ENCODE data around the gene P2RY14. TPM values are rescaled to one million over a fixed set of nuclear protein-coding genes. Genes with fewer than 3 reads are reported as not detected.

Gene P2RY14
- total RNA-seq, 1 experiment from 2014 or later: not detected

DNA sequence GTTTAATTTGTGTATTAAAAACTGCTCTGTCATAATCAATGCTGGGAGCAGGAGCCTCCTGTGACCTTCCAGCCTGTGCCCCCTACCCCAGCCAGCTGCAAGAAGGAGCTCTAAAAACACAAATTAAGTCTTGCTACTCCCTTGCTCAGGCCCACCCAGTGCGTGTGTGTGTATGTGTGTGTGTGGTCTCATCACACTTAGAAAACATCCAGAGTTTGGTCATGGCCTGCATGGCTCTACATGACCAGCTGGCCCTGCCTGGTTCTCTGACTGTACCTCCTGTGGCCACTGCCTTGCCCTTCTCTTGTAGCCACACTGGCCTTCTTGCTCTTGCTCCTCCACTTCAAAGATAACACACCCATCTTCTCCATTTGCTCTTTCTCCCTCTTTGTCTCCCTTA, 13.7 kb downstream of the P2RY14 start:
- H3K27me3 ChIP-seq (replicated peaks; ENCODE audit: control insufficient read depth, insufficient read depth, low read length): no peaks in the 10 kb centered on the region
- POLR2A ChIA-PET: no interaction called here
- intact Hi-C loops (cut with micrococcal nuclease; ENCODE audit: unreplicated experiment): no loop called here
- H3K36me3 ChIP-seq (ENCODE audit: control insufficient read depth, insufficient read depth, low read length): no peaks in the 10 kb centered on the region
- Mint-ChIP-seq H3K4me3 (ENCODE audit: unreplicated experiment) (no peak overlapping the region), H3K27me3 (ENCODE audit: insufficient read depth, unreplicated experiment) (no peaks in the 10 kb centered on the region), H3K9me3 (ENCODE audit: unreplicated experiment) (no peaks in the 10 kb centered on the region), H3K4me1 (ENCODE audit: low read depth, unreplicated experiment) (no peaks in the 10 kb centered on the region), H3K27ac (ENCODE audit: unreplicated experiment) (no peak overlapping the region), H3K36me3 (ENCODE audit: insufficient read depth, unreplicated experiment) (no peaks in the 10 kb centered on the region)
- no peaks in the 10 kb centered on the region for H3K9me3 ChIP-seq
- no TSS peak for BruUV-seq (replicated peaks)
- CTCF ChIA-PET: no interaction called here
- TF ChIP-seq, protein P1, sequence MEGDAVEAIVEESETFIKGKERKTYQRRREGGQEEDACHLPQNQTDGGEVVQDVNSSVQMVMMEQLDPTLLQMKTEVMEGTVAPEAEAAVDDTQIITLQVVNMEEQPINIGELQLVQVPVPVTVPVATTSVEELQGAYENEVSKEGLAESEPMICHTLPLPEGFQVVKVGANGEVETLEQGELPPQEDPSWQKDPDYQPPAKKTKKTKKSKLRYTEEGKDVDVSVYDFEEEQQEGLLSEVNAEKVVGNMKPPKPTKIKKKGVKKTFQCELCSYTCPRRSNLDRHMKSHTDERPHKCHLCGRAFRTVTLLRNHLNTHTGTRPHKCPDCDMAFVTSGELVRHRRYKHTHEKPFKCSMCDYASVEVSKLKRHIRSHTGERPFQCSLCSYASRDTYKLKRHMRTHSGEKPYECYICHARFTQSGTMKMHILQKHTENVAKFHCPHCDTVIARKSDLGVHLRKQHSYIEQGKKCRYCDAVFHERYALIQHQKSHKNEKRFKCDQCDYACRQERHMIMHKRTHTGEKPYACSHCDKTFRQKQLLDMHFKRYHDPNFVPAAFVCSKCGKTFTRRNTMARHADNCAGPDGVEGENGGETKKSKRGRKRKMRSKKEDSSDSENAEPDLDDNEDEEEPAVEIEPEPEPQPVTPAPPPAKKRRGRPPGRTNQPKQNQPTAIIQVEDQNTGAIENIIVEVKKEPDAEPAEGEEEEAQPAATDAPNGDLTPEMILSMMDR (IDR thresholded peaks at IDR 0.05; ENCODE audit: insufficient read depth in 1 of 2, low read depth in 1 of 2, low read length in 1 of 2, severe bottlenecking in 1 of 2, unreplicated experiment in 1 of 2): no peak
- no peak overlapping the region for H3K4me3 ChIP-seq (ENCODE audit: low read depth, low read length)
- DNase-seq: no peak
- no peaks in the 10 kb centered on the region for H3K4me1 ChIP-seq

DNA sequence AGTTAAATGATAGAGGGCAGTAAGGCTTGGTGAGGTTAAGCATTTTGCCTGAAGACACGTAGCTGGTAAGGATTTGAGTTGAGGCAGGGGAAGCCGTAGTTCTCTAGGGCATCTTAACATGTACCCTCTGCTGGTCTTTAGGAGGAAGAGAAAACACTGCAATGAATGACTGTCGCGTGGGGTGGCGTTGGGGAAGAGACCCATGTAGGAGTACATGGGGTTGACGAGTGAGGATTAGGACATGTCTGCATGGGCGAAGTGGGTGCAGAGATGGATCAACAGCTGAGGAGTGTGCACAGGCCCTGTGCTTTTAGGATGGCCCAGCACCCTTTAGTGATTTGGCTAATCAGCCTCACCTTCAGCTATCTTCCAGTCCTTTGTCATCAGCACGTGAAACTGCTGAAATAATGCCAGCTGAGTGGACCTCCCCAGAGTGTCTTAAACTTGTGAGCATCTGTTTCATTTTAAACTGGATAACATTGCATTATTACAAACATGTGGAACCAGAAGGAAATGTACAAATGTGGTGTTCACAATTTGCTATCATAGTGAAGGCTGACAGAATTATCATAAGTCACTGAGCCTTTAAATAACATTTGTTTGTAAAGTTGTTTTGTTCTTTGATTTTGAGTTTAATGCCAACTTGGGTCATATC, 15.3 kb downstream of the P2RY14 start:
- no peaks in the 10 kb centered on the region for H3K9me3 Mint-ChIP-seq (ENCODE audit: unreplicated experiment)
- POLR2A ChIA-PET: no interaction called here

DNA sequence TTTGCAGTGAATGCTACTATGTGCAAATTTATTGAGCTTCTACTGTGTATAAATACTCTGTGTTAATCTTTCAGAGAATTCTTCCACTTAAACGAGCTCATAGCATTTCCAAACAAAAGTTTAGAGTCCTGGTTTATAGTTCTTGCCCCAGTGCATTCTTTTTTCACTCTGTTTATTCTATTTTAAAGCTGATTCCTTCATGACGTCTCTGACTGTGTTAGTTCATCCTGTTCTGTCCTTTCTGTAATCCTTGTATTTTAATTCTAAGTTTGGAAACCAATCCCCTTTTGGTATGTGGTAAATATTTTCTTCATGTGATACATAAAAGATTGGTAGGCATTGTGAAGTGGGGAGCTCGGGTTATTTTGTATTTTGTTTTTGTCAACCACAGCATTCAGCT, 18.7 kb downstream of the P2RY14 start:
- ChIA-PET POLR2A (no interaction called here), CTCF (no interaction called here)
- H3K9me3 ChIP-seq: no peaks in the 10 kb centered on the region
- H3K36me3 ChIP-seq (ENCODE audit: control insufficient read depth, insufficient read depth, low read length): no peaks in the 10 kb centered on the region
- no peaks in the 10 kb centered on the region for H3K4me1 ChIP-seq
- DNase-seq: no peak
- intact Hi-C loops (cut with micrococcal nuclease; ENCODE audit: unreplicated experiment): no loop called here
- BruUV-seq (replicated peaks): no TSS peak
- Mint-ChIP-seq H3K27ac (ENCODE audit: unreplicated experiment) (no peak overlapping the region), H3K9me3 (ENCODE audit: unreplicated experiment) (no peaks in the 10 kb centered on the region), H3K27me3 (ENCODE audit: insufficient read depth, unreplicated experiment) (no peaks in the 10 kb centered on the region), H3K4me1 (ENCODE audit: low read depth, unreplicated experiment) (no peaks in the 10 kb centered on the region), H3K4me3 (ENCODE audit: unreplicated experiment) (no peak overlapping the region), H3K36me3 (ENCODE audit: insufficient read depth, unreplicated experiment) (no peaks in the 10 kb centered on the region)
- TF ChIP-seq, protein P1 (IDR thresholded peaks at IDR 0.05; ENCODE audit: insufficient read depth in 1 of 2, low read depth in 1 of 2, low read length in 1 of 2, severe bottlenecking in 1 of 2, unreplicated experiment in 1 of 2): no peak
- H3K4me3 ChIP-seq (ENCODE audit: low read depth, low read length): no peak overlapping the region
- no peaks in the 10 kb centered on the region for H3K27me3 ChIP-seq (replicated peaks; ENCODE audit: control insufficient read depth, insufficient read depth, low read length)

More for the DNA sequence above, 15.3 kb downstream of the P2RY14 start:
- no peak for DNase-seq
- H3K27me3 ChIP-seq (replicated peaks; ENCODE audit: control insufficient read depth, insufficient read depth, low read length): no peaks in the 10 kb centered on the region
- Mint-ChIP-seq H3K4me3 (ENCODE audit: unreplicated experiment) (no peak overlapping the region), H3K27me3 (ENCODE audit: insufficient read depth, unreplicated experiment) (no peaks in the 10 kb centered on the region), H3K4me1 (ENCODE audit: low read depth, unreplicated experiment) (no peaks in the 10 kb centered on the region), H3K27ac (ENCODE audit: unreplicated experiment) (no peak overlapping the region), H3K36me3 (ENCODE audit: insufficient read depth, unreplicated experiment) (no peaks in the 10 kb centered on the region)
- BruUV-seq (replicated peaks): no TSS peak
- H3K4me3 ChIP-seq (ENCODE audit: low read depth, low read length): no peak overlapping the region
- H3K9me3 ChIP-seq: no peaks in the 10 kb centered on the region
- intact Hi-C loops (cut with micrococcal nuclease; ENCODE audit: unreplicated experiment): no loop called here
- no peaks in the 10 kb centered on the region for H3K36me3 ChIP-seq (ENCODE audit: control insufficient read depth, insufficient read depth, low read length)
- TF ChIP-seq, protein P1 (IDR thresholded peaks at IDR 0.05; ENCODE audit: insufficient read depth in 1 of 2, low read depth in 1 of 2, low read length in 1 of 2, severe bottlenecking in 1 of 2, unreplicated experiment in 1 of 2): no peak
- no peaks in the 10 kb centered on the region for H3K4me1 ChIP-seq
- CTCF ChIA-PET: no interaction called here
